IPS DF 4.7 (cell line): ENCODE results near the gene WDR59.
"Not testable (repeated sequence)": the region's sequence is repeated elsewhere in the genome, so short reads cannot be mapped to it uniquely, and the experiment has no call there.

ENCODE experiments used
- DNase-seq: peaks from one replicate; pipeline ENCODE4 v3.0.0-alpha.2; 2013; ENCODE audit warnings: low spot score; ENCODE audit errors: extremely low read depth

WDR59 gene

DNA sequence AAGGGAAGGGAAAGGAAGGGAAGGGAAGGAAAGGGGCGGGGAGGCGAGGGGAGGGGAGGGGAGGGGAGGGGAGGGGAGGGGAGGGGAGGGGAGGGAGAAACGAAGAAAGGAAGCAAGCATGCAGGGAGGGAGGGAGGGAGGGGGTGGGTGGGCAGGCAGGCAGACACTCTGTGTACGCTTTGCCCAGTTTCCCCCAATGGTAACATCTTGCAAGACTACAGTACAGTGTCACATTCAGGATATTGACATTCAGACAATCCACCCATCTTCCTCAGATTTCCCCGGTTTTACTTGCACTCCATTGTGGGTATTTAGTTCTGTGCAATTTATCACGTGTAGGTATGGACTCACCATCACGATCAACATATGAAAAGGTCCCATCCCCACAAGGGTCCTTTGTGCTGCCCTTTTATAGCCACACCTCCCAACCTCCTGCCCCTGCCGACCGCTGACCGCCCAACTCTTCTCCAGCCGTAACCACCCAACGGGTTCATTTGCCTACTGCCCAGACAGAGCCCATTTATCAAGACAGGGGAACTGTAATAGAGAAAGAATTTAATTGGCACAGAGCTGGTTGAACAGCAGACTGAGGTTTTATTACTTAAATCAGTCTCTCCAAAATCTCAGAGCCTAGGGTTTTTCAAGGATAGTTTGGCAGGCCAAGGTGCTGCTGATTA, 118.9 kb downstream of the WDR59 start:
- peak; percentile 53 for DNase-seq

DNA sequence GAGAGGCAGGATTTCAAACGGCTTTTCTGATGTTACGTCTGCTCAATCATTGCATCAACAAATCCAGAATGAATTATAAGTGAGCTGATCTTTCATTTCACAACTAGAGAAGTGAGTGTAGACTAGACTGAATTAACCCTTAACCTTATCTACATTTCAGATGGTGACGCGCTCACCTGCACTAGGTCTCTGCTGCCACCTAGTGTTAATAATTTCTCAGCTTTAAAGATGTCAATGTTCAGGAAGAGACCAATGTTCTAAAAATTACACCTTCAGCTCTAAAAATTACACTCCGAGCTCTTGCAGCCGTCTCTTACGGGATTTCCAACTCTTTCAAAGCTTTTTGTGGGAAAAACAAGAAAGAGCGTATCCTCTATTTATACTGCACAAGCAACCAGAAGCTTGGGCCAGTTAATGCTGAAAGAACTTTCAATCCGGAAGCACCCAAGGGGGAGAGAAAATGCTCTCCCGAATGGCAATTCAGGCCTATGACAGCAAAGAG, 122.1 kb downstream of the WDR59 start:
- DNase-seq: no peak

DNA sequence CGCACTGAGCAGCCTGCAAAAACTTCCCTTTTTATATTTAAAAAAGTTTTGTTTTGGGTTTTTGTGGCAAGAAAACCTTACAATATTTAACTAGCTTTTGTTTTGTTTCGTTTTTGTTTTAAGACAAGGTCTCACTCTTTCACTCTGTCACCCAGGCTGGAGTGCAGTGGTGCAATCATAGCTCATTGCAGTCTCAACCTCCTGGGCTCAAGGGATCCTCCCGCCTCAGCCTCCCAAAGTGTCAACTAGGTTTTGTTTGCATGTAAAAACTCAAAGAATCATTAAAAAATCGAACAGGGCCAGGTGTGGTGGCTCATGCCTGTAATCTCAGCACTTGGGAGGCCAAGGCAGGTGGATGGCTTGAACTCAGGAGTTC, 132.4 kb downstream of the WDR59 start:
- DNase-seq: no peak

DNA sequence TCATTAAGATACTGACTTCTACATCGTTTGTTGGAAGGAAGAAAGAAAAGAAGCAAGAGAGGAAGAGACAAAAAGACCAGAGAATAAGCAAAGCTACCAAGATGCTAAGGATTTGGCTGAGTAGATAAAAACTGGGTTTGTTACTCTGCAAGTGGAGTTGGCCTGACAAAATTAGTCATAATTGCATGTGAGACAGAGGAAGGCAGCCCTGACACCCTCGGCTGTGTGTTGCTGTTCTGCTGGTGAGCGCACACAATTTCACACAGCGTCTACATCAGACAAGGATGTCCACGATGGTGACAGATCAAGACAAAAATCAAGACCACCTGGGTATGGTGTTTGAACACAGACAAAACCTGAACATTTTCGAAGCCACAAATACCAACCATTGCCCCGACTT, 134.9 kb downstream of the WDR59 start:
- no peak for DNase-seq

DNA sequence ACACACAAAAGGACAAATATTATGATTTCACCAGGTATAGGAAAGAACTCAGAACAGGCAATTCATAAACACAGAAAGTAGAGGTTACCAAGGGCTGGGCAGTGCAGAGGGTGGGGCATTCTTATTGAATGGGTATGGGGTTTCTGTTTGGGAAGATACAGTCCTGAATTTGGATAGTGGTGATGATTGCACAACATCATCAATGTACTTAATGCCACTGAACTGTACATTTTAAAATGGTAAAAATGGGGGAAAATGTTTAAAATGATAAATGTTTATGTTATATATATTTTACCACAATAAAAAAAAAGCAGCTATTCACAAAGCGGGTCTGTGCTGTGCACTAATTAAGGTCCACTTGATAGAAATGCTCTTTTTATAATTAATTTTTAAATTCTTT, 137.7 kb downstream of the WDR59 start:
- no peak for DNase-seq

DNA sequence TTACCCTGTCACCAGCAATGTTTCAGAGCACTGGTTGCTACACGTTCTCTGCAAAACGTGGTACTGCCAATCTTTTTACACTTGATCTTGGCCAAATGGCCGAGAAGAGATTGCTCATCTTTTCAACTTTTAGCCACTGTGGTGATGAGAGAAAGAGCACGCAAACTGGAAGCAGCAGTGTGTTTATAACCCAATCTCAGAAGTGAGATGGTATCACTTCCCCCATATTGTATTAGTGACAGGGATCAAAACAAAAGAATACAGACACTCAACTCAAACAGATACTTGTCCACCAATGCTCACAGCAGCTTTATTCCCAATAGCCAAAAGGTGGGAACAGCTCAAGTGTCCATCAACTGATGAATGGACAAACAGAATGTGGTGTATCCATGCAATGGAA, 138.2 kb downstream of the WDR59 start:
- no peak for DNase-seq

DNA sequence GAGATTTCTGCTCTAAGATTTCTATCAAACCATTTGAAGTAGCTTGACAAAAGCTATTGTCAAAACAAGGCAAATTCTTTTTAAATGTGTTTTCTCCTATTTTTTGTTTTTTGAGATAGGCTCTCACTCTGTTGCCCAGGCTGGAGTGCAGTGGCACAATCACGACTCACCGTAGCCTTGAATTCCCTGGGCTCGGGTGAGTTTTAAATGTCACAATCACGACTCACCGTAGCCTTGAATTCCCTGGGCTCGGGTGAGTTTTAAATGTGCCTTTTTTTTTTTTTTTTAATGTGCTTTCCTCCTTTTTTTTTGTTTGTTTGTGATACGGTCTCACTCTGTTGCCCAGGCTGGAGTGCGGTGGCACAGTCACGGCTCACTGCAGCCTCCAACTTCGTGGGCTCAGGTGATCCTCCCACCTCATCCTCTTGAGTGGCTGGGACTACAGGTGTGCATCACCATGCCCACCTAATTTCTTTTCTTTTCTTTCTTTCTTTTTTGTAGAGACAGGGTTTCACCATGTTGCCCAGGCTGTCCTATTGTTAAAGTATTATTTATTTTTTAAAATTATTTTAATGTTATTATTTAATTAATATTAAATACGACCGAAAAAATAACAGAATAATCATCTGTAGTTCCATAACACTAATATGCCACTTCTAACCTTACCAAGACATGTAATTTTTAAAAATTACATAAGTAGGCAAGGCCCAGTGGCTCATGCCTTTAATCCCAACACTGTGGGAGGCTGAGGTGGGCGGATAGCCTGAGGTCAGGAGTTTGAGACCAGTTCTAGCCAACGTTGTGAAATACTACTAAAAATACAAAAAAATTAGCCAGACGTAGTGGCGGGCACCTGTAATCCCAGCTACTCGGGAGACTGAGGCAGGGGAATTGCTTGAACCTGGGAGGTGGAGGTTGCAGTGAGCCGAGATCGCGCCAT, 140.6 kb downstream of the WDR59 start:
- no peak for DNase-seq

DNA sequence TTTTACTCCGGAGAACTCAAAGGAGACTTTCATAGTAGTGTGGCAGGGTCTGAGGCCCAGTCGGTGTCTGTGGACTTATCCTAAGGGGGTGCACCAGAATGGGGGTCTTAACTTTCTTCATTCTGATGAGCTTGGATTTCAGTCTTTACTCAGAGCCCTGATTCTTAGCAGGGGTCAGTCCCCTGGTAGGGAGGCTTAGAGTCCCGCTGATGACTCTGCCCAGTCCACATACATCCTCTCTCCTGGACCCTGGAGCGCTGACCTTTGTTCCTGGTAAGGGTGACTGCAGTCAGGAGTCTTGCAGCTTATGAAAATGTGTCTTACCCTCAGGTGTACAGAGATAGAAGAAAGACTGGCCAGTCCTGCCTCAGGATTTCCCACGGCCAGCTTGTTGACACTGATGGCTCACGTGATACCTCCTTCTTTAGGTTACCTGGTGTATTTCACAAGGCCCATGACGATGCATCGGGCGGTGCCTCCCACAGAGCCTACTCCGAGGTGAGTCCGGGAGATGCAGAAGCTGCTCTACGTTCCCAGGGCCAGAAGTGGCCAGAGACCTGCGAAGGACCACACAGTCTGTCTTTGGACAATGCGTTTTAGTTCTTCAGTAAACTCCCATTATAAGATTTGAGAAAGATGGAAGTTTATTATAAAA, 141.4 kb downstream of the WDR59 start:
- DNase-seq: not testable (repeated sequence)

DNA sequence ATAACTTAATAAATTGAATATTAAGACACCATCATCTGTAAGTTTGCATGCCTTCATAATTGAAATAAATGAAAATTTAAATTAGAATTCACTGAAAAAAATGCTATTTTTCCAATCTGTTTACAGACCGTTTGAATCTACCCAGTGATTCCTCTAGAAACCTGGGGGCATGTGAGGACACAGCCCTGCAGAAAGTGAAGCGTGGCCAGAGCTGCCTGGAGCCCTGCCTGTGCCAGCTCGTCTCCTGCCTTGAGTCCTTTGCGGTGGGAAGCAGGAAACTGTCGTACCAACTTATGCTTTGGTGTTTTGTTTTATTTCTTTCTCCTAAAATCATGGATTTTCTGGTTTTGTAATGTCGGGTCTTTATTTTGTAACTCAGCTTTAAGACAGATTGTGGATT, 142.5 kb downstream of the WDR59 start:
- no peak for DNase-seq

DNA sequence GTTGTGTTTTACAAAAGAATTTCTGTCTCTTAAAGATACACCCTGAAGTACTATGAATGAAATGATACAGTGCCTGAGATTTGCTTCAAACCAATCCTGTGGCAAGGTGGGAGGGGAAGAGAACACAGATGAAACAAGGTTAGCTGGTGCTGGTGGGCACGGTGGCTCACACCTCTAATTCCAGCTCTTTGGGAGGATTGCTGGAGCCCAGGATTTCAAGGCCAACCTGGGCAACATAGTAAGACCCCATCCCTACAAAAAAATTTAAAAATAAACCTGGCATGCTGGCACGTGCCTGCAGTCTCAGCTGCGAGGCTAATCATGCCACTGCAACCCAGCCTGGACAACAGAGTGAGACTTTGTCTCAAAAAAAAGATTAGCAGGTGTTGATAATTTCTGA, 143.0 kb downstream of the WDR59 start:
- DNase-seq: no peak

DNA sequence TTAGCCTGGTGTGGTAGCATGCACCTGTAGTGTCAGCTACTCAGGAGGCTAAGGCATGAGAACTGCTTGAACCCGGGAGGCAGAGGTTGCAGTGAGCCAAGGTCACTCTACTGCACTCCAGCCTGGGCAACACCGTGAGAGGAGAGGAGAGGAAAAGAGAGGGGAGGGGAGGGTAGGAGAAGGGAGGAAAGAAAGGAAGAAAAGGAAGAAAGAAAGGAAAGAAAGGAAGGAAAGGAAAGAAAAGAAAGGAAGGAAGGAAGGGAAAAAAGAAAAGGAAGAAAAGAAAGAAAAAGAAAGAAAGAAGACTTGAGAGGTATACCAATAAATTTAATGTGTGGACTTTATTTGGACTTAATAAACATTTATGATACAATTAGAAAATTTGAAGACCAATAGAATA, 143.5 kb downstream of the WDR59 start:
- DNase-seq: no peak

DNA sequence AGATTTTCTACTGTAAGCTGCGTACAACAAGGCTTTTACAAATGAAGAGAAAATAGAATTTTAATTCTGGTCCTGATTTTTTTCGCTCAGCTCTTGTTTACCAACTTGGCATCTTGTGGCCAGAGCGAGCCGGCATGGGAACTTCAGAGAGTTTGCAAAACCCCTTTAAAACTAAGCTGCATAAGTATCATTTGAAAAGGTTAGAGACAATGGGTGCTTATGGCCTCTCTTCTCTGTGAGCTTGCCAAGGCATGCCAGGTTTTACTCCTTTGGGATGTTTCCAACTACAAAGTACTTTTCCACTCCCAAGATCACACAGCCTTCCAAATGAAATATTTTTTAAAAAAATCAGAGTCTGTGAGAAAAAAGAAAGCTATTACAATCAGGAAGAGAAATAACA, 147.9 kb downstream of the WDR59 start:
- DNase-seq: no peak

DNA sequence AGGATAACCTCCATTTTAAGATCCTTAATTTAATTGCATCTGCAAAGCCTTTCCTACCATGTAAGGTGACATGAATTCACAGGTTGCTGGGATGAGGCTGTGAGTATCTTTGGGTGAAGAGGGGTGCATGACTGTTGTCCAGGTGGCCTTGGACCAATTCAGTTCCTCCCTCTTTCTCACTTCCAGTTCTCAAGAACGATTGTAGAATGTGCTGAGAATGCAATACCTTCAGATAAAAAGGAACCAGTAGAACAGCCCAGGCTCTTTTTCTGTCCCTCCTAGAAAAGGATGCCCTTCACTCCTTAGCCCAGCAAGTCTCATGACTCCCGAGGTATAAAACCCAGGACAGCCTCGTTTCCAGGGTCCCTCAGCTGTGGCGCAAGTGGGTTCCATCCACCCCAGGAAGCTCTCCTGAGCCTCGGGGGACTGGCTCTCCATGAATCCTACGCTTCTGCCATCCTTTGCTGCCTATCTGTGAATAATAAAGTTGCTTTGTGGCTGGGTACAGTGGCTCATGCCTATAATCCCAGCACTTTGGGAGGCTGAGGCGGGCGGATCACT, 148.7 kb downstream of the WDR59 start:
- DNase-seq: no peak

DNA sequence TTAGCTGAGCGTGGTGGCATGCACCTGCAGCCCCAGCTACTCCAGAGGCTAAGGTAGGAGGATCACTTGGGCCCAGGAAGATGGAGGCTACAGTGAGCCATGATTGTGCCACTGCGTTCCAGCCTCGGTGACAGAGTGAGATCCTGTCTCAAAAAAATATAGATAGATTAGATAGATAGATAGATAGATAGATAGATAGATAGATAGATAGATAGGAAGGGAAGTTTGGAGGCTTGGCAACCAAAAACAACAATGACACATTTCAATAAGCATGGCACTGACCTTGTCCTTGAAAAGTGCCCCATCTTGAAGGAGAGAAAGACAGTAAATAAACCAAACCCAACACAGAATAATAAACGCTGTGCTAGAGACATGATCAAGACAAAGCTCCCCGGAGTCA, 152.7 kb downstream of the WDR59 start:
- DNase-seq: no peak

DNA sequence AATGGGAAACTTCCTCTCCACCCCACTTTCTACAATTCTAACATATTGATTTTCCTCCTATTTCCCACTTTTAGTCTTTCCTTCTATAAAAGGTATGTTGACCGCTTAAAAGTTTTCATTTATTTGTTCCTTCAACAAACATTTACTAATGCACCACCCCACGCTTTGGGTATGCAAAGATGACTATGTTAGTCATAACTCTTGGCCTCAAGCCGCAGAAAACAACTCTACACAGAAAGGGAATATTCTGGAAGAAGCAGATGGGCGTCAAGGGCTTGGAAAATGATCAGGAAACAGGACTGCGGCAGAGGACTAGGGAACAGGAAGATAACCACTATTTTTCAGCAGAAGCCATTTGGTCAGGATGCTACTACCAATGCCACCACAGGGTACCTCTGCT, 153.5 kb downstream of the WDR59 start:
- no peak for DNase-seq

DNA sequence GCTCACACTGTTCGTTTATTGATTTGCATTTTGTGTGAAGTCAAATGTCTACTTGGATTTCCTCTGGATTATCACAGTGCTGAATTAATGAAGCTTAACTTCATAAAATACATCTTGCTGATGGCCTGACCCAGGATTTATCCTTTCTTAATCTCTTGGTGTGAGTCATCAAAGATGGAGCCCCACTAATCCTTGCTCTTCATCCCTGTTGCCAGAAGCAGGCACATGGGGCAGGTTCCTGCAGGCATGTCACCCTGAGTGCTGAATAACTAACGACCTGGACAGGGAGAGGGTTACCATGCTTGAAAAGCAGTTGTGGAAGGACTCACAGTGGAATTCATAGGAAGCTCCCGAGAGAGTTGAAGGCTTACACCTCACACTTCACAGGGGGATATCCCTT, 154.3 kb downstream of the WDR59 start:
- DNase-seq: no peak

DNA sequence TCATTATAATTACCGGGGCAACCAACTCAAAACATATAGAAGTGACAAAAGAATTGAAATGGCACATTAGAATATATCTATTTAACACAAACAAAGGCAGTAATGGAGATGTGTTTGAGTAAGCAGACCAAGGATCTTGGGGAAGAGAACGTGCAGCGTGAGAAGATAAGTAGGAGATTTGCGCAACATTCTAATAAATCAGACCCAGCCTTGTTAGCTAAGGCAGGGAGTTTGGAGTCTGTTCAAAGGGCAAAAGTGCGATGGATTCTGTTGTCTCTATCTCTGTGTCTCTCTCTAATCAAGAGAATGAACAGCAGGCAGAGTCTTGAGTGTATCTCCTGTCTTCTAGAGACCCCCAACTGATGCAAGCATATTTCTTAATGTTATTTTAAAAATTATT, 155.3 kb downstream of the WDR59 start:
- DNase-seq: no peak

DNA sequence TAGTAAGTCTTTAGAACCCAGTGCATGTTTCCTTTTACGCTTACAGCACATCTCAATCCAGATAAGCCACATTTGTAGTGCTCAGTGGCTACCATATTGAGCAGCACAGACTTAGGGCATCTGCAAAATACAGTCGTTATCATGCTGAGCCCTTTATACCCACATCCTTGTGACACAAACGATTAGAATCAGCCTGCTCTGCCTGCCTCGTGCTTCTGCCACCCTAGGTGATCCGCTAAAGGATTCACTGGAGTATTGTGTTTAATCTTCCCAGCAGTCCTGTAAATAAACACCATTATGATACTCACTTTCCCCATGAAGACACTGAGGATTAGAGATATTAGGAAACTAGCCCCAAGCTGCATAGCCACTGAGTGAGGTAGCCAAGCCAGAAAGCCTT, 159.0 kb downstream of the WDR59 start:
- DNase-seq: no peak

DNA sequence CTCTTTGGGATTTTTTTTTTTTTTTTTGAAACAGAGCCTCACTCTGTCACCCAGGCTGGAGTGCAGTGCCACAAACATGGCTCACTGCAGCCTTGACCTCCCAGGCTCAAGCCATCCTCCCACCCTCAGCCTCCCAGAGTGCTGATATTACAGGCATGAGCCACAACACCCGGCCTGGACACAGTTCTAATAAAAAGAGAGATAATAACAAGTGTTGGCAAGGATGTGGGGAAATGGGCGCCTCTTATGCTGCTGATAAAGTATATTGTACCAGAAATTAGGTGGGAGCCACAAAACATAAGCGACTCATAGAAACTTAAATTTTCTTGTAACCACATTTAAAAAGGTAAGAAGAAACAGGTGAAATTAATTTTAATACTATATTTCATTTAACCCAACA, 159.9 kb downstream of the WDR59 start:
- DNase-seq: no peak
